GM12892 (cell line): Measurements from ENCODE around the gene ARHGDIB.

Experiments
- POLR2A ChIP-seq: IDR thresholded peaks from 2 replicates; pipeline ENCODE4 v1.6.1; 2011; ENCODE audit warnings: low read depth, low read length, control low read depth
- TAF1 ChIP-seq: IDR thresholded peaks from 2 replicates; pipeline ENCODE4 v1.6.1; 2011; ENCODE audit warnings: low read depth, mild to moderate bottlenecking, control low read depth, low read length, borderline replicate concordance

DNA sequence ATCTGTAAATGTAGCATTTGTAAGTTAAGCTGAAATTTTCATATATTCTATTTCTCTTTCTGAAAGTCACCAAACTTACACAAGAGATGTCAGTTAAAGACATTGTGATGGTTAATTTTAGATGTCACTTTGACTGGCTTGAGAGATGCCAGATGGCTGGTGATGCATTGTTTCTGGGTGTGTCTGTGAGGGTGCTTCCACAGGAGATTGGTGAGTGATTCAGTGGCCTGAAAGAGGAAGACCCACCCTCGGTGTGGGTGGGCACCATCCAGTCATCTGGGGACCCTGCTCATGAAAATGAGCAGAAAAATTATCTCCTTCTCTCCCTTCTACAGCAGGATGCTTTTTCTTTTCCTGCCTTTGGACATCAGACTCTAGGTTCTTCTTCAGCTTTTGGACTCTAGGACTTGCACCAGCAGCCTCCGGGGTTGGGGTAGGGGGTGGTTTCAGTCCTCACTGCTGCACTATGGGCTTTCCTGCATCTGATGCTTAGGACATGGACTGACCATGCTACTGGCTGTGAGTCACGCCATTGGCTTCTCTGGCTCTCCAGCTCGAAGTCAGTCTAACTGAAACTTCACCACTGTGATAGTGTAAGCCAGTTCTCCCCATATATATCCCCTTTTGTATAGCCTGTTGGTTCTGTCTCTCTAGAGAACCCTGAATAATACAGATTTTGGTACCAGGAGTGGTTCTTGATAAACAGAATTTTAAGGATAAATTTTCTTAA, 32.3 kb upstream of the ARHGDIB start:
- TF ChIP-seq TAF1, result no peak
- no peak for TF ChIP-seq POLR2A
